Gastrocnemius medialis (tissue), 4 donors: ENCODE data around the gene ABLIM3. TPM values are rescaled to one million over a fixed set of nuclear protein-coding genes. Genes with fewer than 3 reads are reported as not detected.
A peak's percentile ranks its signal among the peaks of the same experiment; 100 is the strongest.

Experiments used
- ATAC-seq, 2 donors: fragments of 150-250 bp; one replicate each; pipeline ENCODE4 v1.9.1; 2016
- DNase-seq, 2 donors: peaks; one replicate each; pipeline ENCODE4 v3.0.0-alpha.2; 2019
- H3K27ac ChIP-seq, 4 donors: fragments of 200-600 bp; sonication (generic); 1 replicate in 1 of 4; 2 replicates in 3 of 4; pipeline ENCODE4 v1.5.1; 2016 to 2018; ENCODE audit warnings: mild to moderate bottlenecking in 2 of 4, moderate library complexity in 1 of 4
- H3K27me3 ChIP-seq, 3 donors: fragments of 200-600 bp; sonication (generic) in 2 of 3; 1 replicate in 1 of 3; 2 replicates in 2 of 3; pipeline versions ENCODE4 v1.5.1 to v1.6.0; 2016 to 2019; ENCODE audit warnings: mild to moderate bottlenecking in 1 of 3, moderate library complexity in 1 of 3
- H3K36me3 ChIP-seq, 2 donors: fragments of 200-600 bp; sonication (generic) in 1 of 2; one replicate each; pipeline ENCODE4 v1.5.1; 2017 to 2018
- H3K4me1 ChIP-seq, 2 donors: fragments of 200-600 bp; sonication (generic) in 1 of 2; one replicate each; pipeline ENCODE4 v1.5.1; 2016 to 2017; ENCODE audit warnings: mild to moderate bottlenecking in 2 of 2
- H3K4me3 ChIP-seq, 4 donors: fragments of 200-600 bp; sonication (generic) in 3 of 4; 1 replicate in 1 of 4; 2 replicates in 3 of 4; pipeline ENCODE4 v1.5.1; 2016 to 2019; ENCODE audit warnings: mild to moderate bottlenecking in 2 of 4
- H3K9me3 ChIP-seq, 3 donors: fragments of 200-600 bp; sonication (generic) in 2 of 3; 1 replicate in 1 of 3; 2 replicates in 2 of 3; pipeline ENCODE4 v1.5.1; 2016 to 2019
- CTCF ChIP-seq, 5 experiments: fragments of 450-650 bp in 3 of 5; fragments of 200-600 bp in 2 of 5; sonication (generic) in 2 of 5; IDR thresholded peaks in 4 of 5; conservative IDR thresholded peaks in 1 of 5; 1 replicate in 4 of 5; 2 replicates in 1 of 5; pipeline ENCODE4 v1.5.1; 2016 to 2019; ENCODE audit warnings: antibody characterized with exemption in 5 of 5, mild to moderate bottlenecking in 3 of 5, moderate library complexity in 3 of 5
- POLR2A ChIP-seq, 2 donors: fragments of 450-650 bp; IDR thresholded peaks; one replicate each; pipeline ENCODE4 v1.6.1; 2017; ENCODE audit warnings: antibody characterized with exemption in 2 of 2, mild to moderate bottlenecking in 2 of 2, moderate library complexity in 2 of 2
- in situ Hi-C, 4 donors: fragments of 200-750 bp; cut with MboI; loops; one replicate each; pipeline versions ENCODE4 v1.15.0 to v1.8.0; 2017; ENCODE audit warnings: low sequenced_read_pairs in 4 of 4
- intact Hi-C: fragments of 100-400 bp; cut with DNase I; formaldehyde crosslinking; loops from one replicate; pipeline ENCODE4 v1.15.1; 2023; ENCODE audit warnings: low total_unique reads
- total RNA-seq, 4 donors: library from RNA; depleted of rRNA; stranded (reverse); fragments of >200 nt; gene quantifications; one replicate each; pipeline versions ENCODE4 v1.1.0 to v1.2.3, GENCODE V29; 2016

ABLIM3 gene
- total RNA-seq, 4 donors from 2014 or later: 37.5 to 155 (median 67.7) TPM

- in situ Hi-C loops: loop anchor here in 2 of 4 donors (25.0 kb wide), 2 partner anchors 108 to 433 kb away; partner anchors contain the start of gene CSNK1A1 (in 1 of the 2)
- Histone ChIP-seq H3K27me3 (no peaks in the 10 kb centered on the region), H3K27ac (no peak overlapping the region), H3K9me3 (no peaks in the 10 kb centered on the region), H3K4me1 (peaks cover 3 to 12% of the 10 kb centered on the region in 2 donors), H3K36me3 (no peaks in the 10 kb centered on the region), H3K4me3 (no peak overlapping the region)
- DNase-seq: no peak
- ATAC-seq: no peak
- intact Hi-C loops: no loop called here
- no peak for TF ChIP-seq CTCF (IDR thresholded peaks at IDR 0.05 in 4 of 5, conservative IDR thresholded peaks at IDR 0.05 in 1 of 5)
- TF ChIP-seq POLR2A (IDR thresholded peaks at IDR 0.05): no peak
Measured at GRCh38 chr5:149129181-149129580, 12.1 kb upstream of the ABLIM3 start.

GRCh38 chr5:149130121-149130914 is 11.0 kb upstream of the ABLIM3 start:
- ATAC-seq (no peak), DNase-seq (no peak)
- intact Hi-C loops (loop anchor here (10.0 kb wide), 1 partner anchor 224 kb away; the partner anchor contains the start of gene PCYOX1L), in situ Hi-C loops (loop anchor here in 2 of 4 donors (25.0 kb wide), 2 partner anchors 107 to 432 kb away; partner anchors contain the start of gene CSNK1A1 (in 1 of the 2))
- H3K4me1 ChIP-seq: peaks cover 11 to 23% of the 10 kb centered on the region in 2 donors
- no peak overlapping the region for H3K27ac ChIP-seq
- H3K4me3 ChIP-seq: no peak overlapping the region
- no peaks in the 10 kb centered on the region for H3K9me3 ChIP-seq
- no peaks in the 10 kb centered on the region for H3K36me3 ChIP-seq
- TF ChIP-seq CTCF (IDR thresholded peaks at IDR 0.05 in 4 of 5, conservative IDR thresholded peaks at IDR 0.05 in 1 of 5) (peak in 4 of 5 experiments; percentile 28 to 53 (median 36)), POLR2A (IDR thresholded peaks at IDR 0.05) (no peak)
- no peaks in the 10 kb centered on the region for H3K27me3 ChIP-seq

- no peak for DNase-seq
- ATAC-seq: no peak
- H3K27ac ChIP-seq: no peak overlapping the region
- H3K27me3 ChIP-seq: no peaks in the 10 kb centered on the region
- peaks cover 14 to 34% of the 10 kb centered on the region in 2 donors for H3K4me1 ChIP-seq
- H3K4me3 ChIP-seq: no peak overlapping the region
- no peak for TF ChIP-seq CTCF (IDR thresholded peaks at IDR 0.05 in 4 of 5, conservative IDR thresholded peaks at IDR 0.05 in 1 of 5)
- no peak for TF ChIP-seq POLR2A (IDR thresholded peaks at IDR 0.05)
- H3K9me3 ChIP-seq: no peaks in the 10 kb centered on the region
- in situ Hi-C loops (loop anchor here in 2 of 4 donors (25.0 kb wide), 2 partner anchors 105 to 430 kb away; partner anchors contain the start of gene CSNK1A1 (in 1 of the 2)), intact Hi-C loops (loop anchor here (10.0 kb wide), 1 partner anchor 222 kb away; the partner anchor contains the start of gene PCYOX1L)
- no peaks in the 10 kb centered on the region for H3K36me3 ChIP-seq
Measured at GRCh38 chr5:149132474-149132873, 8.8 kb upstream of the ABLIM3 start.

GRCh38 chr5:149133795-149134777 is 7.2 kb upstream of the ABLIM3 start:
- peak; percentile 88 to 89 for ATAC-seq
- in situ Hi-C loops: loop anchor here in 2 of 4 donors (25.0 kb wide), 2 partner anchors 103 to 428 kb away; partner anchors contain the start of gene CSNK1A1 (in 1 of the 2)
- Histone ChIP-seq H3K4me3 (no peak overlapping the region), H3K4me1 (peaks cover 14 to 34% of the 10 kb centered on the region in 2 donors), H3K27me3 (no peaks in the 10 kb centered on the region), H3K9me3 (no peaks in the 10 kb centered on the region), H3K36me3 (no peaks in the 10 kb centered on the region), H3K27ac (peak overlapping the region; percentile 65 to 91 (median 88))
- DNase-seq: peak; percentile 71 to 93
- TF ChIP-seq POLR2A (IDR thresholded peaks at IDR 0.05): peak in 1 of 2 donors; percentile 42
- no peak for TF ChIP-seq CTCF (IDR thresholded peaks at IDR 0.05 in 4 of 5, conservative IDR thresholded peaks at IDR 0.05 in 1 of 5)
- intact Hi-C loops: loop anchor here (10.0 kb wide), 1 partner anchor 221 kb away; the partner anchor contains the start of gene PCYOX1L
